SKM-1 treated with dmso at 0.1 percent for 144 hours (cell line): ENCODE measurements around the gene PTPRG.
"Not testable (repeated sequence)": the region's sequence is repeated elsewhere in the genome, so short reads cannot be mapped to it uniquely, and the experiment has no call there.

Source experiments
- DNase-seq: peaks from one replicate; lab custom pipeline; 2025; ENCODE audit not compliant: unreplicated experiment; lab: John Stamatoyannopoulos, UW

Gene PTPRG

GRCh38 chr3:61561374-61562041 is at the start of gene PTPRG:
Gene PTPRG (plus strand): TSS chr3:61561571. CDS start chr3:61562288, 717 bp downstream.
- peak; percentile 88 for DNase-seq

GRCh38 chr3:61518590-61518989 is 42.8 kb upstream of the PTPRG start:
- DNase-seq = peak; percentile 56

GRCh38 chr3:61520966-61521628 is 40.3 kb upstream of the PTPRG start:
- no peak for DNase-seq

- no peak for DNase-seq
Measured at GRCh38 chr3:61522060-61522459, 39.3 kb upstream of the PTPRG start.

GRCh38 chr3:61522626-61523025 is 38.7 kb upstream of the PTPRG start:
- DNase-seq = no peak

- peak; percentile 28 for DNase-seq
Measured at GRCh38 chr3:61524933-61525332, 36.4 kb upstream of the PTPRG start.

GRCh38 chr3:61526308-61526707 is 35.1 kb upstream of the PTPRG start:
- DNase-seq = no peak

- no peak for DNase-seq
Measured at GRCh38 chr3:61527011-61527410, 34.4 kb upstream of the PTPRG start.

- peak; percentile 22 for DNase-seq
Measured at GRCh38 chr3:61530355-61530754, 31.0 kb upstream of the PTPRG start.

GRCh38 chr3:61531528-61531927 is 29.8 kb upstream of the PTPRG start:
- peak; percentile 18 for DNase-seq

GRCh38 chr3:61532739-61533500 is 28.5 kb upstream of the PTPRG start:
- peak; percentile 33 for DNase-seq

GRCh38 chr3:61535826-61536225 is 25.5 kb upstream of the PTPRG start:
- no peak for DNase-seq

GRCh38 chr3:61537366-61537765 is 24.0 kb upstream of the PTPRG start:
- DNase-seq = no peak

GRCh38 chr3:61538486-61538885 is 22.9 kb upstream of the PTPRG start:
- no peak for DNase-seq

GRCh38 chr3:61541694-61542093 is 19.7 kb upstream of the PTPRG start:
- no peak for DNase-seq

- DNase-seq = no peak
Measured at GRCh38 chr3:61545716-61546115, 15.7 kb upstream of the PTPRG start.

GRCh38 chr3:61547625-61548024 is 13.7 kb upstream of the PTPRG start:
- DNase-seq = no peak

- DNase-seq = not testable (repeated sequence)
Measured at GRCh38 chr3:61552704-61553103, 8.7 kb upstream of the PTPRG start.

GRCh38 chr3:61559136-61559731 is 2.1 kb upstream of the PTPRG start:
- DNase-seq = no peak

- peak; percentile 80 for DNase-seq
Measured at GRCh38 chr3:61560517-61561373, 626 bp upstream of the PTPRG start.
